GM04504 (cell line): ENCODE measurements around the gene MYADML2.
"Not testable (repeated sequence)": the region's sequence is repeated elsewhere in the genome, so short reads cannot be mapped to it uniquely, and the experiment has no call there.

Source experiments
- DNase-seq: peaks from one replicate; pipeline ENCODE4 v3.0.0-alpha.2; 2012; ENCODE audit warnings: low read depth

Gene MYADML2

GRCh38 chr17:81958633-81959342 is 11.8 kb upstream of the MYADML2 start:
- no peak for DNase-seq

GRCh38 chr17:81957691-81958432 is 10.8 kb upstream of the MYADML2 start:
- no peak for DNase-seq

GRCh38 chr17:81956607-81957589 is 9.9 kb upstream of the MYADML2 start:
- DNase-seq: no peak

GRCh38 chr17:81955756-81956544 is 8.9 kb upstream of the MYADML2 start:
- no peak for DNase-seq

GRCh38 chr17:81955058-81955681 is 8.1 kb upstream of the MYADML2 start:
- DNase-seq: no peak

GRCh38 chr17:81954131-81955057 is 7.4 kb upstream of the MYADML2 start:
- DNase-seq: no peak

GRCh38 chr17:81953443-81953842 is 6.4 kb upstream of the MYADML2 start:
- DNase-seq: not testable (repeated sequence)

GRCh38 chr17:81952792-81953228 is 5.8 kb upstream of the MYADML2 start:
- DNase-seq: no peak

- DNase-seq: no peak
Measured at GRCh38 chr17:81951785-81952684, 5.0 kb upstream of the MYADML2 start.

- no peak for DNase-seq
Measured at GRCh38 chr17:81950501-81950900, 3.5 kb upstream of the MYADML2 start.

GRCh38 chr17:81948635-81949378 is 1.8 kb upstream of the MYADML2 start:
- no peak for DNase-seq

- no peak for DNase-seq
Measured at GRCh38 chr17:81944858-81945257, 2.2 kb downstream of the MYADML2 start.

GRCh38 chr17:81942167-81942553 is 4.9 kb downstream of the MYADML2 start:
- DNase-seq: no peak

GRCh38 chr17:81941484-81942166 is 5.4 kb downstream of the MYADML2 start:
- DNase-seq: no peak

GRCh38 chr17:81940538-81941483 is 6.2 kb downstream of the MYADML2 start:
- DNase-seq: no peak

- no peak for DNase-seq
Measured at GRCh38 chr17:81939881-81940385, 7.1 kb downstream of the MYADML2 start.
